HG03565 (cell line): ENCODE data around the gene DEGS2.

Source experiments
- ATAC-seq: cut with Tn5 transposase; IDR thresholded peaks from one replicate; pipeline ENCODE4 v1.9.1; 2021; ENCODE audit warnings: mild to moderate bottlenecking, moderate library complexity; ENCODE audit not compliant: unreplicated experiment

The DEGS2 gene

GRCh38 chr14:100098171-100098570, 61.3 kb downstream of the DEGS2 start:
- ATAC-seq, result no peak

GRCh38 chr14:100096656-100097055, 62.8 kb downstream of the DEGS2 start:
- no peak for ATAC-seq
